Jurkat, Clone E6-1 (cell line): Measurements from ENCODE around the gene UBTD2. TPM values are rescaled to one million over a fixed set of nuclear protein-coding genes. Genes with fewer than 3 reads are reported as not detected.
"Not testable (repeated sequence)": the region's sequence is repeated elsewhere in the genome, so short reads cannot be mapped to it uniquely, and the experiment has no call there.

ENCODE experiments used
- DNase-seq: peaks from one replicate; pipeline ENCODE4 v3.0.0-alpha.2; 2011; ENCODE audit warnings: low read depth, low spot score
- H3K4me3 ChIP-seq: 2 replicates; pipeline ENCODE4 v1.5.1; 2011; ENCODE audit warnings: mild to moderate bottlenecking, low read length, control low read depth, moderate library complexity
- polyA plus RNA-seq: library from polyadenylated mRNA; unstranded; fragments of >200 nt; gene quantifications from one replicate; pipeline ENCODE4 v1.2.1, GENCODE V29; 2012; ENCODE audit warnings: missing spikeins; ENCODE audit not compliant: insufficient read length, insufficient read depth

Gene UBTD2
- 19.8 TPM for polyA plus RNA-seq

DNA sequence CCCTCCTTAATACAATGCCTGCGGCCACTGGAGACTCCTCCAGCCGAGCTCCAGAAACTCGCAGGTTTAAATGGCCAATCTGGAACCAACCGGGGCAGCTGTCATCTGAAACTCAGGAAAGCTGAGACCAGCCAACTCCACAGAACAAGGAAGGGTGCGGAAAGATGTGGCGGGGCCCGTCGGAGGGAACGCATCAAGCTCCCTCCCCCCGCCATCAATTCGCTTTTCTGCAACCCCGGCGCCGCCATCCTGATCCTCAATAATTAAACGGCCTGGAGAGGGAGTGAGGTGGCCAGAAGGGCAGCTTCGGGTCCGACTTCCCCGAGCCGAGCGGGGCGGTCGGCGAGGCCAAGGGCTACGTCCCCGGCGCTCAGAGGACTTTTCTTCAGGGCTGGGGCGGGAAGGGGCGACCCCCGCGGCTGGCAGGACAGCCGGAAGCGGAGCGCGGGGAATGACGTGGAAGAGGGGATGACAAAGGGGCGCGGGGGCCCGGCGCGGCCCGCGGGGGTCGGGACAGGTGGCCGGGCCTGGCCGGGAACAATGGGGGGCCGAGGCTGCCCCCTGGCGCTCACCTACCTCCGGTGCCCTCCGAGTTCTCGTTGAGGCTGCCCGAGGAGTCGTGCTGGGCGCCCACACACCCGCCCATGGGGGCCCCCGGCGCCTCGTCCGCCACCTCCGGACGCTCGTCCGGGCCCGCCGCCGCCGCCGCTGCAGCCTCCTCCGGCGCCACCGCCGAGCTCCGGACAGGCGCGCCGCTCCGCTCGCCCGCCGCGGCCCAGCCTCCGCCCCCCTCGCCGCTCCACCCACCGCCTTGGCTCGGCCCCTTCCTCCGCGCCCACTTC lies at the start of gene UBTD2:
Gene UBTD2, minus strand, starts transcription at position 745 of the 842 bp plus-strand sequence. Its CDS starts 99 bp downstream, at position 646.
- peak; percentile 33 for DNase-seq
- peak within 1 kb of the TSS; percentile 81 for H3K4me3 ChIP-seq

DNA sequence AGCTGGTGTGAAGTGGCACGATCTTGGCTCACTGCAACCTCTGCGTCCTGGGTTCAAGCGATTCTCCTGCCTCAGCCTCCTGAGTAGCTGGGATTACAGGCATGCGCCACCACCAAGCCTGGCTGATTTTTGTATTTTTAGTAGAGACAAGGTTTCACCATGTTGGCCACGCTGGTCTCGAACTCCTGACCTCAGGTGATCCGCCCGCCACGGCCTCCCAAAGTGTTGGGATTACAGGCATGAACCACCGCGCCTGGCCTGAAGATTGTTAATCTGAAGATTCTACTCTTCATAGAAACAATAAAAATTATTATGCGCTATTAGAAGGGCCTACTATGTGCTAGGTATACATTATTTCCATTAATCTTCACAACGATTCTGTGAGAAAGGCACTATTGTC lies 43.3 kb upstream of the UBTD2 start:
- not testable (repeated sequence) for DNase-seq, H3K4me3 ChIP-seq

GRCh38 chr5:172325452-172325851 lies 41.9 kb upstream of the UBTD2 start:
- no peak for DNase-seq
- H3K4me3 ChIP-seq = no peak overlapping the region

DNA sequence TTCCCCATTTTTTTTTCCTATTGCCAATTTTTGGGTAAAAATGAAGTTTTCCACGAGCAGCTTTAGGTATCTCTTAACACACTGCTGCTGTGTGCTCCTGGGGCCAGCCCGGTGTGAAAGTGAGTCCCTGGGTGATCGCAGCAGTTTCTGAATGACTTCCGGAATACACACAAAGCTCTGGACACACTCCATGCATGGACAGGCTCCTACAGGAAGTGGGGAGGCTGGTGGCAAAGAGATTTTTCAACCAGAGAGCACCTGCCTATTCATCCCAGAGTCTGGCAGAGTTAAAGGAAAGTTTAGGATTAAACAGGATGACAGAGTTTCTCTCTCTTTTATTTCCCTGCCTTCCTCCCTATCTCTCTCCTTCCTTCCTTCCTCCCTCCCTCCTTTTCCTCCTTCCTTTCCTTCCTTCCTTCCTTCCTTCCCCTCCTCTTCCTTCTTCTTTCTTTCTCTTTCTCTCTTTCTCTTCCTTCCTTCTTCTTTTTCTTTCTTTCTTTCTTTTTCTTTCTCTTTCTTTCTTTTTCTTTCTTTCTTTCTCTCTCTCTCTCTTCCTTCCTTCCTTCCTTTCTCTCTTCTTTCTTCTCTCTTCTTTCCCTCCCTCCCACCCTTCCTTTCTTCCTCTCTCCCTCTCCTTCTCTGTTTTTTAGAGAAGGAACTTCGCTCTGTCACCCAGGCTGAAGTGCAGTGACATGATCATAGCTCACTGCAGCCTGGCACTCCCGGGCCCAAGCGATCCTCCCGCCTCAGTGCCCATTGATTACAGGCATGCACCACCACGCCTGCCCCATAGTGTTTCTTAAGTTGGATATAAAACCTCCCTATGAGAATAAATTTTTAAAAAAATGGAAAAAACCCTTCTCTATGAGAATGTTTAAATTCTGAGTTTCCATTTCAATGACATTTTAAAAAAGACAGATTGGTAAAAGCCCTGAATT lies 38.7 kb upstream of the UBTD2 start:
- DNase-seq = no peak
- no peak overlapping the region for H3K4me3 ChIP-seq

DNA sequence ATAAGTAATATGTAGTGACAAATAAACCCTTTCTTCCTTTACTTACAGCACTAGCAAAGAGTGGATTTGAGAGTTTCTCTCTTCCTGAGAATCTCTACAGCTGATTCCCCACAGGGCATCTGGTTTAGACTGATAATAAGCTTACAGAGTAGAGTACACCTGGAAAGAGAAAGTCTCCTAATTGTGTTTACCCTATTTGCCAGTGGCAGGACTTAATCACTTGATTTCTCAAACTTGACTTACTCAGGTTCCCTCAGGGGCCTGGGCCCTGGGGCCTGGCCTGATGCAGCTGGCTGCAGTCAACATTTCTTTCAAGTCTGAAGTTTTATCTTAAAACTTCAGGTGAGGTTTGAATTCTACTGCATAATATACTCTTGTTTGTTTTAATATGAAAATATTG lies 38.0 kb upstream of the UBTD2 start:
- DNase-seq = no peak
- H3K4me3 ChIP-seq = no peak overlapping the region

DNA sequence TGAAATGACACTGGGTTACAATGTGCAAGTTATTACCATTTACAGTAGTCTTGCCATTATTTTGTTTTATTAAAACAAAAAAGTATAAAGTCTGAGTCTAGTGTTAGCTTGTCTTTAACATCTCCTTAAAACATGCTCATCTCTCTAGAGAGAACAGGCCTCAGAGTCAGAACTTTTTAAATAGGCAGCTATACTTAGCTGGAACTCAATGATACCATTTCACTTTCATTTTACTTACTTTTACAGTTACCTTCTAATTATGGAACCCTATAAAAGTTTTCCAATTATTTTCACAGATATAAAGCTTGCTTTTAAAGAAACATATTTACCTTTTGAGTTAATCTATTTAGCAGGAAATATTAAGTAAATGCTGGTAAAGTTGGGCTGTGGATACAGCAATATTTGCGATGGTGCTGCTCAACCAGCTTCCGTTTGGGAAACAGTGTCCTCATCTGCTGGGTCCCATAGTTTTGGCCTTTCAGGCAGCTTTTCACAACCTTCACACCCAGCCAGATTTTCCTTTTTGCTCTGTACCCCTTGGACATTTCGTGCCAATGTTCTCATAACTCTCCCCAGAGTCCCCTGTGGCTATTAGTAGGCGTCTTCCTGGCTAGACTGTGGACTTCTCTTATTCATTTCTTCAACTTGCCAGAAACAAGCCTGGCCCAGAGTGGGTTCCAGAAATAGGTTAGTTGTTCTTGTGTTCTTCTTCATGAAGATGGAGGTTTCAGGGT lies 36.3 kb upstream of the UBTD2 start:
- H3K4me3 ChIP-seq = no peak overlapping the region
- DNase-seq = no peak

DNA sequence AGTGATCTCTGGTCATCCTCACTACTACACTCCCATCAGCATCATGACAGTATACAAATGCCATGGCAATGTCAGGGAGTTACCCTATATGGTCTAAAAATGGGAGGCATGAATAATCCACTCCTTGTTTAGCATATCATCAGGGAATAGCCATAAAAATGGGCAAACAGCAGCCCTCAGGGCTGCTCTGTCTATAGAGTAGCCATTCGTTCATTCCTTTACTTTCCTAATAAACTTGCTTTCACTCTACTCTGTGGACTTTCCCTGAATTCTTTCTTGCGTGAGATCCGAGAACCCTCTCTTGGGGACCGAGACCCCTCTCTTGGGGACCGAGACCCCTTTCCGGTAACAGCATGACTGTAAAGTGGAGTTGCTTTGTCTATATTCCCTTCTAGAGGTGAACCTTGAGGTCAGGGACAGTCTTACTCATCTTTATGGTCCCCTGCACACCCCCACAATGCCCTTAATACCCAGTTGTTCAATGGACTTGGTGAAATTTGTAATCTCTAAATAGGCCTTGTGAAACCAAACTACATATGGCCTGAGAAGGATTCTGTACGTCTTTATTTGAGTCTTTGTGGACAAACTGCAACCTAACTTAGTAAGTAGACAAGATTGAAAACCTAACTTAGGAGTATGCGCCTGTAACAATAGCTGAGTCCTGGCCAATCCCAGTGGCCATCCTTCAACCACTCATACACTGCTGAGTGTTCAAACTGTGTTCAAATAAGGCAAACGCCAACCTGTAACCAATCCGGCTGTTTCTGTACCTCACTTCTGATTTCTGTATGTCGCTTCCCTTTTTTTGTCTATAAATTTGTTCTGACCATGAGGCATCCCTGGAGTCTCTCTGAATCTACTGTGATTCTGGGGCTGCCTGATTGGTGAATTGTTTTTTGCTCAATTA lies 32.3 kb upstream of the UBTD2 start:
- no peak overlapping the region for H3K4me3 ChIP-seq

DNA sequence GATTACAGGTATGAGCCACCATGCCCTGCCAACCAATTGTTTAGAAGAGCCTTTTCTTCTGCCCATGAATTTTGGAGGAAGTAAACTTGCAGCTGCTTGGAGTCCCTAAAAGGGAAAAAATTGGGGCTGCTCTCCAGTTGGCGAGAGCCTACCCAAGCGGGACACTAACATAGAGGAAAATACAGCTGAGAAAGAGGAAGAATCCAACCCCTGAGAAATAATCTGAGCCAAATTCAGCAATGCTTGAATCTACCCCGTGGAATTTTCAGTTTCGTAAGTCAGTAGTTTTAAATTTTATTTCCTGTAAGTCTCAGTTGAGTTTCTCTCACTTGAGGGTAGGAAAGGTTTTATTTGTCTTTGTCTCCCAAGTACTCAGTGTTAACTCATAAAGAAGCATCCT lies 30.4 kb upstream of the UBTD2 start:
- no peak for DNase-seq
- H3K4me3 ChIP-seq = no peak overlapping the region

More for the DNA sequence above, 32.3 kb upstream of the UBTD2 start:
- no peak for DNase-seq

GRCh38 chr5:172312286-172312685 lies 28.7 kb upstream of the UBTD2 start:
- H3K4me3 ChIP-seq = no peak overlapping the region
- no peak for DNase-seq

DNA sequence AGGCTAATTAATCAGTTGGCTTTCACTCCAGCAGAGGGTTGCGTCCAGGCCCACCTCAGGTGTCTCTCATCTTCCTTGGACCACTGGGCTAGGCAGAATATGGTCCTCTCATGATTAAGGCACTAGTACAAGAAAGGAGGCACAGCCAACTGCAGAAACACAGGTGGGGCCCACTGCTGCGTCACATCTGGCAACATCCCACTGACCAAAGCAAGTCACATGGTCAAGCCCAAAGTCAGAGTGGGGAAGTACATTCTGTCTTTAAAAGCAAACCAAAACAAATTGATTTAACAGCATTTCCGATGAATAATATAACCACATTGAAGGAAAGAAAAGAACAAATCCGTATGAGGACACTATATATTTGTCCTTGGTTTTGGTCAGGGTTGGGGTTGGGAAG lies 28.0 kb upstream of the UBTD2 start:
- DNase-seq = no peak
- H3K4me3 ChIP-seq = no peak overlapping the region

- no peak overlapping the region for H3K4me3 ChIP-seq
- no peak for DNase-seq
Measured at GRCh38 chr5:172311026-172311425, 27.5 kb upstream of the UBTD2 start.

- no peak overlapping the region for H3K4me3 ChIP-seq
- DNase-seq = no peak
Measured at GRCh38 chr5:172305380-172305779, 21.8 kb upstream of the UBTD2 start.

DNA sequence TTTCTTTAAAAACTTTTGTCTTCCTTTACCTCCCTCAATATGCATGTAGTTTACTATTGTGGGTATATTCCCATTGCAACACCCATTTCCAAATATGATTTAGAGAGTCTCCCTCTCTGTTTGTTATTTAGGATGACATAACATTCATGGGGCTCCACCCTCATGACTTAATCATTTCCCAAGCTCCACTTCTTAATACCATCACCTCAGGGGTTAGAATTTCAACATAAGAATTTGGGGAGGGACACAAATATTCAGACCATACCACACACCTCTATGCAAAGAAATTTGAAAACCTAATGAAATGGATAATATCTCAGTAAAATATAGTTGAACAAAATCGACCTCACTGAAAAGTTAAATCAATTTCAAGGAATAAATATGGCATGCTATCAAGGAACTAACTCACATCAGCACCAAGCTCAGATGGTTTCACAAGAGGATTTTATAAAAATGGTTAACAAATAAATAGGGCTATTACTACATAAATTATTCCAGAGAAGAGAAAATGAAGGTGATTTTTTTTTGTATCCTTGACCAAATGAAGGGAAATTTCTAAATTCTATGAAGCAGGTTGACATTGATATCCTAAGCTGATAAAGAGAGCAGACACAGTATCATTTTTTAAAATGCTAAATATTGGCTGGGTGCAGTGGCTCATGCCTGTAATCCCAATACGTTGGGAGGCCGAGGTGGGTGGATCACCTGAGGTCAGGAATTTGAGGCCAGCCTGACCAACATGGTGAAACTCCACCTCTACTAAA lies 20.2 kb upstream of the UBTD2 start:
- no peak overlapping the region for H3K4me3 ChIP-seq
- no peak for DNase-seq

- no peak overlapping the region for H3K4me3 ChIP-seq
- DNase-seq = no peak
Measured at GRCh38 chr5:172303162-172303561, 19.6 kb upstream of the UBTD2 start.

- DNase-seq = no peak
- H3K4me3 ChIP-seq = no peak overlapping the region
Measured at GRCh38 chr5:172302047-172302710, 18.6 kb upstream of the UBTD2 start.

GRCh38 chr5:172299916-172300439 lies 16.4 kb upstream of the UBTD2 start:
- DNase-seq = no peak
- H3K4me3 ChIP-seq = no peak overlapping the region

GRCh38 chr5:172294831-172295230 lies 11.3 kb upstream of the UBTD2 start:
- H3K4me3 ChIP-seq = no peak overlapping the region
- no peak for DNase-seq
